Measurements from ENCODE around the gene NUP107. TPM values are rescaled to one million over a fixed set of nuclear protein-coding genes. Genes with fewer than 3 reads are reported as not detected.

NUP107 gene
- total RNA-seq, 2 experiments from 2014 or later, result 37.2 to 38.7 TPM

GRCh38 chr12:68761442-68761812 lies 74.6 kb downstream of the NUP107 start:
- ATAC-seq (ENCODE audit: poor library complexity) (no peak), DNase-seq (no peak)
- H3K4me1 Mint-ChIP-seq (ENCODE audit: low read depth), result no peaks in the 10 kb centered on the region
- peaks cover 68% of the 10 kb centered on the region for H3K36me3 Mint-ChIP-seq (ENCODE audit: low read depth)
- Histone ChIP-seq H3K9me3 (ENCODE audit: control insufficient read depth in 1 of 2, insufficient read depth in 1 of 2, low read length in 2 of 2) (no peaks in the 10 kb centered on the region), H3K4me3 (ENCODE audit: low read length) (no peak overlapping the region), H3K27ac (ENCODE audit: low read depth in 1 of 2, low read length in 2 of 2) (no peak overlapping the region), H3K27me3 (ENCODE audit: control insufficient read depth in 1 of 2, insufficient read depth in 2 of 2, low read length in 2 of 2) (no peaks in the 10 kb centered on the region), H3K36me3 (ENCODE audit: insufficient read depth, low read length) (peaks cover 21% of the 10 kb centered on the region), H3K4me1 (ENCODE audit: insufficient read depth, low read length) (no peaks in the 10 kb centered on the region)
- H3K27ac Mint-ChIP-seq, result no peak overlapping the region
- no peak overlapping the region for H3K4me3 Mint-ChIP-seq
- ChIA-PET POLR2A (no interaction called here), CTCF (no interaction called here)
- H3K9me3 Mint-ChIP-seq, result no peaks in the 10 kb centered on the region
- H3K27me3 Mint-ChIP-seq, result no peaks in the 10 kb centered on the region
- intact Hi-C loops (cut with DNase I, micrococcal nuclease), result no loop called here
- no peak for TF ChIP-seq CTCF (IDR thresholded peaks at IDR 0.05)

- Histone ChIP-seq H3K27me3 (ENCODE audit: control insufficient read depth in 1 of 2, insufficient read depth in 2 of 2, low read length in 2 of 2) (no peaks in the 10 kb centered on the region), H3K36me3 (ENCODE audit: insufficient read depth, low read length) (peaks cover 26% of the 10 kb centered on the region), H3K4me3 (ENCODE audit: low read length) (no peak overlapping the region), H3K4me1 (ENCODE audit: insufficient read depth, low read length) (no peaks in the 10 kb centered on the region), H3K27ac (ENCODE audit: low read depth in 1 of 2, low read length in 2 of 2) (no peak overlapping the region), H3K9me3 (ENCODE audit: control insufficient read depth in 1 of 2, insufficient read depth in 1 of 2, low read length in 2 of 2) (no peaks in the 10 kb centered on the region)
- Mint-ChIP-seq H3K27ac (no peak overlapping the region), H3K36me3 (ENCODE audit: low read depth) (peaks cover 68% of the 10 kb centered on the region), H3K4me3 (no peak overlapping the region), H3K9me3 (no peaks in the 10 kb centered on the region), H3K27me3 (no peaks in the 10 kb centered on the region), H3K4me1 (ENCODE audit: low read depth) (no peaks in the 10 kb centered on the region)
- ChIA-PET CTCF (no interaction called here), POLR2A (no interaction called here)
- intact Hi-C loops (cut with DNase I, micrococcal nuclease), result no loop called here
- no peak for ATAC-seq (ENCODE audit: poor library complexity)
- no peak for TF ChIP-seq CTCF (IDR thresholded peaks at IDR 0.05)
- DNase-seq, result no peak
Measured at GRCh38 chr12:68761901-68762630, 75.3 kb downstream of the NUP107 start.

GRCh38 chr12:68762691-68763090 lies 75.9 kb downstream of the NUP107 start:
- Histone ChIP-seq H3K27ac (ENCODE audit: low read depth in 1 of 2, low read length in 2 of 2) (no peak overlapping the region), H3K36me3 (ENCODE audit: insufficient read depth, low read length) (peaks cover 29% of the 10 kb centered on the region), H3K27me3 (ENCODE audit: control insufficient read depth in 1 of 2, insufficient read depth in 2 of 2, low read length in 2 of 2) (no peaks in the 10 kb centered on the region), H3K4me3 (ENCODE audit: low read length) (no peak overlapping the region), H3K9me3 (ENCODE audit: control insufficient read depth in 1 of 2, insufficient read depth in 1 of 2, low read length in 2 of 2) (no peaks in the 10 kb centered on the region), H3K4me1 (ENCODE audit: insufficient read depth, low read length) (no peaks in the 10 kb centered on the region)
- TF ChIP-seq CTCF (IDR thresholded peaks at IDR 0.05), result no peak
- Mint-ChIP-seq H3K9me3 (no peaks in the 10 kb centered on the region), H3K36me3 (ENCODE audit: low read depth) (peaks cover 68% of the 10 kb centered on the region), H3K27ac (no peak overlapping the region), H3K4me1 (ENCODE audit: low read depth) (no peaks in the 10 kb centered on the region), H3K4me3 (no peak overlapping the region), H3K27me3 (no peaks in the 10 kb centered on the region)
- ChIA-PET POLR2A (no interaction called here), CTCF (interaction anchor here (0.9 kb wide), 1 partner anchor 45 kb away, joined by 4 read pairs; the partner anchor contains the start of gene MDM2)
- ATAC-seq (ENCODE audit: poor library complexity), result no peak
- intact Hi-C loops (cut with DNase I, micrococcal nuclease), result no loop called here
- no peak for DNase-seq

Measured in CD4-positive, alpha-beta T cell (primary cell).